ENCODE data around the gene ELMO1.

Gene ELMO1

DNA sequence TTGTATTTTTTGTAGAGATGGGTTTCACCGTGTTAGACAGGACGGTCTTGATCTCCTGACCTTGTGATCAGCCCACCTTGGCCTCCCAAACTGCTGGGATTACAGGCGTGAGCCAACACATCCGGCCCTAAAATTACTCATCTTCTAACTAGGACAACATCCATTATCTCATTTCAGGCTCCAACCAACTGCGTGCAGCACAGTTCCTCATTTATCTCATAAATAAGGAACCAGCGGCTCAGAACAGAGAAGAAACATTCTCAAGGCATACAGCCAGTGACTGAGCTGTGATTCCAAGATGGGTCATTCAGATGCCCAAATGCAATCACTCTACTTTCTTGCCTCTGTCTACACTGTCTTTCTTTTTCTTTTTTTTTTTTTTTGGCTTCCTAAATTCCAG lies 356.1 kb downstream of the ELMO1 start:
- H3K4me3 ChIP-seq (ENCODE audit: insufficient read depth, low read depth, low read length, poor library complexity, severe bottlenecking): no peak overlapping the region
- H3K27ac ChIP-seq (ENCODE audit: insufficient read depth, low read length, poor library complexity, severe bottlenecking): no peak overlapping the region
- no peaks in the 10 kb centered on the region for H3K27me3 ChIP-seq (replicated peaks; ENCODE audit: control insufficient read depth, insufficient read depth, low read length, poor library complexity, severe bottlenecking)
- no peaks in the 10 kb centered on the region for H3K4me1 ChIP-seq (ENCODE audit: control insufficient read depth, insufficient read depth, low read length, poor library complexity, severe bottlenecking)
- peaks cover 35% of the 10 kb centered on the region for H3K36me3 ChIP-seq (ENCODE audit: control insufficient read depth, insufficient read depth, low read length)
- DNase-seq: no peak
- no peaks in the 10 kb centered on the region for H3K9me3 ChIP-seq (ENCODE audit: control insufficient read depth, low read length)

DNA sequence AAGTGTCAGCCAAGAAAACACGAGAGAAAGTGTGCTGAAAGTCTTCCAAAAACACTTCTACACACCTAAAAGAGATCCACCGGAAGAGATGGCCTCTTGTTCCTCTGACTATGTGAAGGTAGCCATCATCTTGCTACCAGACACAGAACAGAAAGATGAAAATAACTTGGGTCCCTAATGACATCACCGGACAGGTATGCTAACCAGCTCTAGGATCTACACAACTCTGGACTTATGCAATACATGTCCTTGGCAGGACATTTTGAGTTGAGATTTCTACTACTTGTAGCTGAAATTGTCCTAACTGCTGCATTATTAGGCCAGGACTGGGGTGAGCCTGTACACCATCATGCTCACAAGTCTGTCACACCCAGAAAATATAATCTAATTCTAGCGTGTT lies 358.7 kb downstream of the ELMO1 start:
- no peak overlapping the region for H3K4me3 ChIP-seq (ENCODE audit: insufficient read depth, low read depth, low read length, poor library complexity, severe bottlenecking)
- H3K9me3 ChIP-seq (ENCODE audit: control insufficient read depth, low read length): no peaks in the 10 kb centered on the region
- H3K27ac ChIP-seq (ENCODE audit: insufficient read depth, low read length, poor library complexity, severe bottlenecking): no peak overlapping the region
- H3K27me3 ChIP-seq (replicated peaks; ENCODE audit: control insufficient read depth, insufficient read depth, low read length, poor library complexity, severe bottlenecking): no peaks in the 10 kb centered on the region
- H3K36me3 ChIP-seq (ENCODE audit: control insufficient read depth, insufficient read depth, low read length): peaks cover 16% of the 10 kb centered on the region
- no peak for DNase-seq
- no peaks in the 10 kb centered on the region for H3K4me1 ChIP-seq (ENCODE audit: control insufficient read depth, insufficient read depth, low read length, poor library complexity, severe bottlenecking)

GRCh38 chr7:37085600-37085999 lies 363.1 kb downstream of the ELMO1 start:
- H3K36me3 ChIP-seq (ENCODE audit: control insufficient read depth, insufficient read depth, low read length): no peaks in the 10 kb centered on the region
- H3K9me3 ChIP-seq (ENCODE audit: control insufficient read depth, low read length): no peaks in the 10 kb centered on the region
- H3K4me1 ChIP-seq (ENCODE audit: control insufficient read depth, insufficient read depth, low read length, poor library complexity, severe bottlenecking): no peaks in the 10 kb centered on the region
- no peaks in the 10 kb centered on the region for H3K27me3 ChIP-seq (replicated peaks; ENCODE audit: control insufficient read depth, insufficient read depth, low read length, poor library complexity, severe bottlenecking)
- no peak overlapping the region for H3K4me3 ChIP-seq (ENCODE audit: insufficient read depth, low read depth, low read length, poor library complexity, severe bottlenecking)
- DNase-seq: no peak
- H3K27ac ChIP-seq (ENCODE audit: insufficient read depth, low read length, poor library complexity, severe bottlenecking): no peak overlapping the region

DNA sequence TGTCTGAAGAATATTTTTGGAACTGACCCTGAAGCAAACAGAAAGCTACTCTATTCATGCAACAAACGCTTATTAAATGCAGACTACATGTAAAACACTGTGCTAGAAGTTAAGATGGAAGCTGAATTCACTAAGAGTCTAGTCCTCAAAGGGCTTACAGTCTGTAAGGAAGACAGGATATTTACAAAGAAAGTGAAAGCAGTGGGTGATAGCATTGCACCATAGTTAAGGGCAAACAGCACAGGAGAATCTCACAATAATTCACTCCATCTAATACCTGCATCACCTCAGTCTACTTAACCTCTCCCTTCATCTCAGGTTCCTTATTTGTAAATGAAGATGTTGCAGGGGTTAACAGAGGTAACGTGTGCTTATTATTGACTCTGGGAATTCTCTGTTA lies 364.4 kb downstream of the ELMO1 start:
- H3K9me3 ChIP-seq (ENCODE audit: control insufficient read depth, low read length): no peaks in the 10 kb centered on the region
- H3K4me1 ChIP-seq (ENCODE audit: control insufficient read depth, insufficient read depth, low read length, poor library complexity, severe bottlenecking): no peaks in the 10 kb centered on the region
- H3K27ac ChIP-seq (ENCODE audit: insufficient read depth, low read length, poor library complexity, severe bottlenecking): no peak overlapping the region
- H3K4me3 ChIP-seq (ENCODE audit: insufficient read depth, low read depth, low read length, poor library complexity, severe bottlenecking): no peak overlapping the region
- no peak for DNase-seq
- H3K27me3 ChIP-seq (replicated peaks; ENCODE audit: control insufficient read depth, insufficient read depth, low read length, poor library complexity, severe bottlenecking): no peaks in the 10 kb centered on the region
- no peaks in the 10 kb centered on the region for H3K36me3 ChIP-seq (ENCODE audit: control insufficient read depth, insufficient read depth, low read length)

- Histone ChIP-seq H3K27me3 (replicated peaks; ENCODE audit: control insufficient read depth, insufficient read depth, low read length, poor library complexity, severe bottlenecking) (no peaks in the 10 kb centered on the region), H3K36me3 (ENCODE audit: control insufficient read depth, insufficient read depth, low read length) (no peaks in the 10 kb centered on the region), H3K27ac (ENCODE audit: insufficient read depth, low read length, poor library complexity, severe bottlenecking) (no peak overlapping the region), H3K4me3 (ENCODE audit: insufficient read depth, low read depth, low read length, poor library complexity, severe bottlenecking) (no peak overlapping the region), H3K4me1 (ENCODE audit: control insufficient read depth, insufficient read depth, low read length, poor library complexity, severe bottlenecking) (no peaks in the 10 kb centered on the region), H3K9me3 (ENCODE audit: control insufficient read depth, low read length) (no peaks in the 10 kb centered on the region)
- no peak for DNase-seq
Measured at GRCh38 chr7:37083311-37084096, 365.2 kb downstream of the ELMO1 start.

DNA sequence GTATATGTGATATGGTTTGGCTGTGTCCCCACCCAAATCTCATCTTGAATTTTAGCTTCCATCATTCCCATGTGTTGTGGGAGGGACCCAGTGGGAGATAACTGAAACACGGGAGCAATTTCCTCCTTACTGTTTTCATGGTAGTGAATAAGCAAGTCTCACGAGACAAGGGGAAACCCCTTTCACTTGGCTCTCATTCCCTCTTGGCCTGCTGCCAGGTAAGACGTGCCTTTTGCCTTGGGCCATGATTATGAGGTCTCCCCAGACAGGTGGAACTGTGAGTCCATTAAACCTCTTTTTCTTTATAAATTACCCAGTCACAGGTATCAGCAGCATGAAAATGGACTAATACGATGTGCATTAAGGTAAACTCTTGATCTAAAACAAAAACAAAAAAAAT lies 367.2 kb downstream of the ELMO1 start:
- Histone ChIP-seq H3K4me3 (ENCODE audit: insufficient read depth, low read depth, low read length, poor library complexity, severe bottlenecking) (no peak overlapping the region), H3K27me3 (replicated peaks; ENCODE audit: control insufficient read depth, insufficient read depth, low read length, poor library complexity, severe bottlenecking) (no peaks in the 10 kb centered on the region), H3K9me3 (ENCODE audit: control insufficient read depth, low read length) (no peaks in the 10 kb centered on the region), H3K4me1 (ENCODE audit: control insufficient read depth, insufficient read depth, low read length, poor library complexity, severe bottlenecking) (no peaks in the 10 kb centered on the region), H3K36me3 (ENCODE audit: control insufficient read depth, insufficient read depth, low read length) (no peaks in the 10 kb centered on the region), H3K27ac (ENCODE audit: insufficient read depth, low read length, poor library complexity, severe bottlenecking) (no peak overlapping the region)
- DNase-seq: no peak

DNA sequence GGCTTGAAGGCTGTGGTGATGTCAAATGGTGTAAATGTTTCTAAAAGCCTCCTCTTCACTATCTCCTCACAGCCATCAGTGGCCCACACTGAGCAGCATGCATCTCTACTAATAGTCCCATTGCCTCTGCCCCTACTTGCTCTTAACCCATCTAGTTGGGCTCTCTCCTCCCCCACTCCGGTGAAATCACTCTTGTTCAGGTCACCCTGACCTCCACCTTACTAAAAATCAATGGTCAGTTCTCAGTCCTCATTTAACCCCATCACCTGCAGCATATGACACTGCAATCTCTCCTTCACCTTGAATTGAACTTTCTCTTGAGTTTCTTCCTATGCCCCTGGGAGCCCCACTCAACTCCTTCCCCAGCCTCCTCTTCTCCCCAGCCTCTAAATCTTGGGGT lies 369.2 kb downstream of the ELMO1 start:
- no peaks in the 10 kb centered on the region for H3K36me3 ChIP-seq (ENCODE audit: control insufficient read depth, insufficient read depth, low read length)
- no peaks in the 10 kb centered on the region for H3K4me1 ChIP-seq (ENCODE audit: control insufficient read depth, insufficient read depth, low read length, poor library complexity, severe bottlenecking)
- no peak for DNase-seq
- no peaks in the 10 kb centered on the region for H3K27me3 ChIP-seq (replicated peaks; ENCODE audit: control insufficient read depth, insufficient read depth, low read length, poor library complexity, severe bottlenecking)
- no peaks in the 10 kb centered on the region for H3K9me3 ChIP-seq (ENCODE audit: control insufficient read depth, low read length)
- no peak overlapping the region for H3K4me3 ChIP-seq (ENCODE audit: insufficient read depth, low read depth, low read length, poor library complexity, severe bottlenecking)
- H3K27ac ChIP-seq (ENCODE audit: insufficient read depth, low read length, poor library complexity, severe bottlenecking): no peak overlapping the region

- no peak overlapping the region for H3K27ac ChIP-seq (ENCODE audit: insufficient read depth, low read length, poor library complexity, severe bottlenecking)
- no peak for DNase-seq
- no peaks in the 10 kb centered on the region for H3K36me3 ChIP-seq (ENCODE audit: control insufficient read depth, insufficient read depth, low read length)
- H3K9me3 ChIP-seq (ENCODE audit: control insufficient read depth, low read length): no peaks in the 10 kb centered on the region
- no peak overlapping the region for H3K4me3 ChIP-seq (ENCODE audit: insufficient read depth, low read depth, low read length, poor library complexity, severe bottlenecking)
- no peaks in the 10 kb centered on the region for H3K4me1 ChIP-seq (ENCODE audit: control insufficient read depth, insufficient read depth, low read length, poor library complexity, severe bottlenecking)
- H3K27me3 ChIP-seq (replicated peaks; ENCODE audit: control insufficient read depth, insufficient read depth, low read length, poor library complexity, severe bottlenecking): no peaks in the 10 kb centered on the region
Measured at GRCh38 chr7:37076668-37077067, 372.0 kb downstream of the ELMO1 start.

DNA sequence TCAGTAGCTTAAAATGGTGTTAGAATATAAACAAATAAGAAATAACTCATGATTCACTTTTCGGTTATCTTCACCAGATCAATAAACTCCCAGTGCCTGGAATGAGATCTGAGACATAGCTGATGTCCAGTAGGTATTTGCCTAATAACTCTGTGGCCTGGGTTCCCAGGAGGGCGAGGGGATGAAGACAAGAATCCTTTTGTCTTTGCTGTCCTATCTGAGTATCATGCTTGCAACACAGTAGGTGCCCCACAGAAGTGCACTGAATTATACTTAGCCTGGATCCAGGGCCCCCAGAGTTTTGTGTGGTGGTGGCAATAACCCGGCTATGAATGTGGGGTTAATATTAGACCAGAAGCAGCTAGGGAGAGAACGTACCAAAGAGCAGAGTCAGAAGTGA lies 374.3 kb downstream of the ELMO1 start:
- Histone ChIP-seq H3K27me3 (replicated peaks; ENCODE audit: control insufficient read depth, insufficient read depth, low read length, poor library complexity, severe bottlenecking) (no peaks in the 10 kb centered on the region), H3K4me3 (ENCODE audit: insufficient read depth, low read depth, low read length, poor library complexity, severe bottlenecking) (no peak overlapping the region), H3K4me1 (ENCODE audit: control insufficient read depth, insufficient read depth, low read length, poor library complexity, severe bottlenecking) (no peaks in the 10 kb centered on the region), H3K36me3 (ENCODE audit: control insufficient read depth, insufficient read depth, low read length) (no peaks in the 10 kb centered on the region), H3K27ac (ENCODE audit: insufficient read depth, low read length, poor library complexity, severe bottlenecking) (no peak overlapping the region), H3K9me3 (ENCODE audit: control insufficient read depth, low read length) (no peaks in the 10 kb centered on the region)
- DNase-seq: no peak

DNA sequence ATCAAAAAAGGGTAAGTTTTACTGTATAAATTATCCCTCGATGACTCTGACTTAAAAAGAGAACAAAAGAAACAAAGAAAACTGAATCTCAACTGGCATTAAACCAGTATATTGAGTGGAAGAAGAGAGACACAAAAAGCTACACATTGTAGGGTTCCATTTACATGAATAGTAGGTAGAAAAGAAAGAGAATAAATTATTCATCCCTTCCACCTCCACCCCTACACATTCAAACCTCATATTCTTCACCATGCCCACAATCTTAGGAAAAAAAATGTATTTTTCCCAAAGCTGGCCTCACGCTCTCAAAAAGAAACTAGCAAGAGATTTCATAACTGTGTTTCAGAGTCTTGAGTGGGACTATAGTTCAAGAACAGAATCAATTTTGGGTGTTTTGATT lies 377.5 kb downstream of the ELMO1 start:
- Histone ChIP-seq H3K27me3 (replicated peaks; ENCODE audit: control insufficient read depth, insufficient read depth, low read length, poor library complexity, severe bottlenecking) (no peaks in the 10 kb centered on the region), H3K4me3 (ENCODE audit: insufficient read depth, low read depth, low read length, poor library complexity, severe bottlenecking) (no peak overlapping the region), H3K4me1 (ENCODE audit: control insufficient read depth, insufficient read depth, low read length, poor library complexity, severe bottlenecking) (no peaks in the 10 kb centered on the region), H3K36me3 (ENCODE audit: control insufficient read depth, insufficient read depth, low read length) (no peaks in the 10 kb centered on the region), H3K9me3 (ENCODE audit: control insufficient read depth, low read length) (no peaks in the 10 kb centered on the region), H3K27ac (ENCODE audit: insufficient read depth, low read length, poor library complexity, severe bottlenecking) (no peak overlapping the region)
- no peak for DNase-seq

Data from effector memory CD4-positive, alpha-beta T cell (primary cell).